Adrenal gland (tissue), 5 donors: Measurements from ENCODE around the gene EBLN2.

ENCODE experiments used
- POLR2A ChIP-seq, 2 donors: fragments of 450-650 bp; IDR thresholded peaks; one replicate each; pipeline ENCODE4 v1.6.1; 2017; ENCODE audit warnings: antibody characterized with exemption in 2 of 2, mild to moderate bottlenecking in 2 of 2, moderate library complexity in 1 of 2
- TF ChIP-seq, protein P1 (sequence below), 6 experiments: fragments of 450-650 bp in 4 of 6; fragments of 200-600 bp in 2 of 6; sonication (generic) in 1 of 6; IDR thresholded peaks; 1 replicate in 5 of 6; 2 replicates in 1 of 6; pipeline versions ENCODE4 v1.5.1 to v1.8.0; 2016 to 2021; ENCODE audit warnings: antibody characterized with exemption in 6 of 6, mild to moderate bottlenecking in 2 of 6, moderate library complexity in 1 of 6
- donor health status: DM: no; HTN: no; CAD: no.

DNA sequence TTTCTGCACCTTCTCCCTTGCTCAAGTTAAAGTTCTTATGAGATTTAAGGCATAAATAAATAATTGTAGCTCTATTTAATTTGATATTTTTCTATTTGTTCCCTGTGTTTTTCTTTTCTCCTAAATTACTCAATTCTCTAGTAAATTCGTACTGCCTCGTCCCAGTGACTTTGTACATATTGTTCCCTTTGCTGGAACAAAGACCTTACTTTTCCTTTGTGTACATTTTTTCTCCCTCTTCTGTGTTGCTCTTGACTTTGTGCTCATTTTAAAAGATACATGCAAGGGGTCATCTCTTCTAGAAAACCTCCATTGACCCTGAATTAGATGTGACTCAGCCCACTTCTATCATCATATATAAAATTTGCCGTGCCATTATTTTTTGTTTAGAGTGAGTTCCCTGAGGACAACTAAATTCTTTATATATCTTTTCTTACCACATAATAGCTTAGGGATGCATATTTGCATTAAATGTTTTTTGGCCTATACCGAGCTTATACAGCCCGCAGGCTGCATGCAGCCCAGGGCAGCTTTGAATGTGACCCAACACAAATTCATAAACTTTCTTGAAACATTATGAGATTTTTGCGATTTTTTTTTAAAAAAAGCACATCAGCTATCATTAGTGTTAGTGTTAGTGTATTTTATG lies 35.2 kb upstream of the EBLN2 start:
- TF ChIP-seq, protein P1, sequence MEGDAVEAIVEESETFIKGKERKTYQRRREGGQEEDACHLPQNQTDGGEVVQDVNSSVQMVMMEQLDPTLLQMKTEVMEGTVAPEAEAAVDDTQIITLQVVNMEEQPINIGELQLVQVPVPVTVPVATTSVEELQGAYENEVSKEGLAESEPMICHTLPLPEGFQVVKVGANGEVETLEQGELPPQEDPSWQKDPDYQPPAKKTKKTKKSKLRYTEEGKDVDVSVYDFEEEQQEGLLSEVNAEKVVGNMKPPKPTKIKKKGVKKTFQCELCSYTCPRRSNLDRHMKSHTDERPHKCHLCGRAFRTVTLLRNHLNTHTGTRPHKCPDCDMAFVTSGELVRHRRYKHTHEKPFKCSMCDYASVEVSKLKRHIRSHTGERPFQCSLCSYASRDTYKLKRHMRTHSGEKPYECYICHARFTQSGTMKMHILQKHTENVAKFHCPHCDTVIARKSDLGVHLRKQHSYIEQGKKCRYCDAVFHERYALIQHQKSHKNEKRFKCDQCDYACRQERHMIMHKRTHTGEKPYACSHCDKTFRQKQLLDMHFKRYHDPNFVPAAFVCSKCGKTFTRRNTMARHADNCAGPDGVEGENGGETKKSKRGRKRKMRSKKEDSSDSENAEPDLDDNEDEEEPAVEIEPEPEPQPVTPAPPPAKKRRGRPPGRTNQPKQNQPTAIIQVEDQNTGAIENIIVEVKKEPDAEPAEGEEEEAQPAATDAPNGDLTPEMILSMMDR (IDR thresholded peaks at IDR 0.05), result no peak
- TF ChIP-seq POLR2A (IDR thresholded peaks at IDR 0.05), result no peak
